ENCODE data around the gene DLGAP1. TPM values are rescaled to one million over a fixed set of nuclear protein-coding genes. Genes with fewer than 3 reads are reported as not detected.

DLGAP1 gene
- total RNA-seq, 1 donor from 2014 or later: 7.7 TPM

- Mint-ChIP-seq H3K4me1 (ENCODE audit: low read depth) (peaks cover 4% of the 10 kb centered on the region), H3K36me3 (ENCODE audit: low read depth) (no peaks in the 10 kb centered on the region), H3K27me3 (ENCODE audit: low read depth) (peaks cover 4% of the 10 kb centered on the region), H3K9me3 (ENCODE audit: low read depth) (no peaks in the 10 kb centered on the region), H3K27ac (ENCODE audit: unreplicated experiment) (no peak overlapping the region), H3K4me3 (ENCODE audit: unreplicated experiment) (no peak overlapping the region)
- no peak for DNase-seq (ENCODE audit: low spot score)
- TF ChIP-seq CTCF (IDR thresholded peaks at IDR 0.05): no peak
These were observed 169.6 kb downstream of the DLGAP1 start for GRCh38 chr18:4285525-4285924.

GRCh38 chr18:4284528-4284927 lies 170.6 kb downstream of the DLGAP1 start:
- peaks cover 4% of the 10 kb centered on the region for H3K27me3 Mint-ChIP-seq (ENCODE audit: low read depth)
- no peak for DNase-seq (ENCODE audit: low spot score)
- H3K4me3 Mint-ChIP-seq (ENCODE audit: unreplicated experiment): no peak overlapping the region
- H3K9me3 Mint-ChIP-seq (ENCODE audit: low read depth): no peaks in the 10 kb centered on the region
- no peak for TF ChIP-seq CTCF (IDR thresholded peaks at IDR 0.05)
- no peaks in the 10 kb centered on the region for H3K36me3 Mint-ChIP-seq (ENCODE audit: low read depth)
- H3K27ac Mint-ChIP-seq (ENCODE audit: unreplicated experiment): no peak overlapping the region
- H3K4me1 Mint-ChIP-seq (ENCODE audit: low read depth): peaks cover 4% of the 10 kb centered on the region

GRCh38 chr18:4283746-4284291 lies 171.3 kb downstream of the DLGAP1 start:
- Mint-ChIP-seq H3K4me1 (ENCODE audit: low read depth) (peaks cover 6% of the 10 kb centered on the region), H3K9me3 (ENCODE audit: low read depth) (no peaks in the 10 kb centered on the region), H3K27ac (ENCODE audit: unreplicated experiment) (no peak overlapping the region), H3K4me3 (ENCODE audit: unreplicated experiment) (no peak overlapping the region), H3K27me3 (ENCODE audit: low read depth) (peaks cover 4% of the 10 kb centered on the region), H3K36me3 (ENCODE audit: low read depth) (no peaks in the 10 kb centered on the region)
- no peak for TF ChIP-seq CTCF (IDR thresholded peaks at IDR 0.05)
- no peak for DNase-seq (ENCODE audit: low spot score)

- Mint-ChIP-seq H3K36me3 (ENCODE audit: low read depth) (no peaks in the 10 kb centered on the region), H3K4me3 (ENCODE audit: unreplicated experiment) (no peak overlapping the region), H3K27me3 (ENCODE audit: low read depth) (peaks cover 4% of the 10 kb centered on the region), H3K9me3 (ENCODE audit: low read depth) (no peaks in the 10 kb centered on the region), H3K4me1 (ENCODE audit: low read depth) (peaks cover 7% of the 10 kb centered on the region), H3K27ac (ENCODE audit: unreplicated experiment) (no peak overlapping the region)
- no peak for DNase-seq (ENCODE audit: low spot score)
- no peak for TF ChIP-seq CTCF (IDR thresholded peaks at IDR 0.05)
These were observed 172.2 kb downstream of the DLGAP1 start for GRCh38 chr18:4282954-4283353.

- DNase-seq (ENCODE audit: low spot score): no peak
- no peaks in the 10 kb centered on the region for H3K9me3 Mint-ChIP-seq (ENCODE audit: low read depth)
- no peak for TF ChIP-seq CTCF (IDR thresholded peaks at IDR 0.05)
- no peaks in the 10 kb centered on the region for H3K27me3 Mint-ChIP-seq (ENCODE audit: low read depth)
- no peaks in the 10 kb centered on the region for H3K36me3 Mint-ChIP-seq (ENCODE audit: low read depth)
- peaks cover 3% of the 10 kb centered on the region for H3K4me1 Mint-ChIP-seq (ENCODE audit: low read depth)
- H3K4me3 Mint-ChIP-seq (ENCODE audit: unreplicated experiment): no peak overlapping the region
- no peak overlapping the region for H3K27ac Mint-ChIP-seq (ENCODE audit: unreplicated experiment)
These were observed 178.0 kb downstream of the DLGAP1 start for GRCh38 chr18:4276953-4277585.
